Ascending aorta (tissue), 2 donors: ENCODE data around the gene PSMD2. TPM values are rescaled to one million over a fixed set of nuclear protein-coding genes. Genes with fewer than 3 reads are reported as not detected.

ENCODE experiments used
- DNase-seq, 2 donors: peaks; one replicate each; pipeline ENCODE4 v3.0.0-alpha.2; 2019; ENCODE audit warnings: low spot score in 2 of 2
- H3K27ac ChIP-seq, 2 donors: fragments of 200-600 bp; sonication (generic); one replicate each; pipeline ENCODE4 v1.5.1; 2016 to 2017; ENCODE audit warnings: mild to moderate bottlenecking in 1 of 2
- H3K27me3 ChIP-seq: fragments of 200-600 bp; sonication (generic); one replicate; pipeline ENCODE4 v1.5.1; 2017
- H3K36me3 ChIP-seq, 2 donors: fragments of 200-600 bp; sonication (generic); one replicate each; pipeline ENCODE4 v1.5.1; 2016
- H3K4me1 ChIP-seq, 2 donors: fragments of 200-600 bp; sonication (generic); one replicate each; pipeline ENCODE4 v1.5.1; 2016 to 2017; ENCODE audit warnings: mild to moderate bottlenecking in 1 of 2
- H3K4me3 ChIP-seq, 2 donors: fragments of 200-600 bp; sonication (generic); one replicate each; pipeline ENCODE4 v1.5.1; 2016 to 2017; ENCODE audit warnings: mild to moderate bottlenecking in 1 of 2
- H3K9me3 ChIP-seq, 2 donors: fragments of 200-600 bp; sonication (generic); one replicate each; pipeline ENCODE4 v1.5.1; 2016
- CTCF ChIP-seq, 3 experiments: fragments of 200-600 bp in 2 of 3; fragments of 450-650 bp in 1 of 3; sonication (generic) in 2 of 3; IDR thresholded peaks; one replicate each; pipeline ENCODE4 v1.5.1; 2016 to 2019; ENCODE audit warnings: antibody characterized with exemption in 3 of 3, mild to moderate bottlenecking in 1 of 3, moderate library complexity in 1 of 3
- intact Hi-C: fragments of 100-400 bp; cut with DNase I; formaldehyde crosslinking; loops from one replicate; pipeline ENCODE4 v1.15.1; 2023
- total RNA-seq: library from RNA; depleted of rRNA; stranded (reverse); fragments of >200 nt; gene quantifications from one replicate; pipeline ENCODE4 v1.1.0, GENCODE V29; 2016

The PSMD2 gene
- total RNA-seq, 1 donor from 2014 or later = 151 TPM

DNA sequence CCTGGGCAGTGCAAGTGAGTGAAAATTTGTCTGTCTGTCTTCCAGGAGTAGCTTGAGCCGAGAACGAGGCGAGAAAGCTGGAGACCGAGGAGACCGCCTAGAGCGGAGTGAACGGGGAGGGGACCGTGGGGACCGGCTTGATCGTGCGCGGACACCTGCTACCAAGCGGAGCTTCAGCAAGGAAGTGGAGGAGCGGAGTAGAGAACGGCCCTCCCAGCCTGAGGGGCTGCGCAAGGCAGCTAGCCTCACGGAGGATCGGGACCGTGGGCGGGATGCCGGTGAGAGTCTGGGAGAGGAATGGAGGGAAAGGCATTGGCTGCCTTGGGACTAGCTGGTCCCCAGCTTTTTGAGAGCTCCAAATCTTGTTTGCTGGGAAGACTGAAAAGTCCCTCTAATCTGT lies 28.1 kb downstream of the PSMD2 start:
- Histone ChIP-seq H3K36me3 (peaks cover 100% of the 10 kb centered on the region in 2 donors), H3K27ac (no peak overlapping the region), H3K4me1 (no peaks in the 10 kb centered on the region), H3K27me3 (no peaks in the 10 kb centered on the region), H3K4me3 (no peak overlapping the region), H3K9me3 (no peaks in the 10 kb centered on the region)
- no peak for DNase-seq
- intact Hi-C loops = no loop called here
- no peak for TF ChIP-seq CTCF (IDR thresholded peaks at IDR 0.05)

GRCh38 chr3:184328516-184328915 lies 29.5 kb downstream of the PSMD2 start:
- no peak overlapping the region for H3K27ac ChIP-seq
- no peaks in the 10 kb centered on the region for H3K27me3 ChIP-seq
- no peaks in the 10 kb centered on the region for H3K9me3 ChIP-seq
- no peak for TF ChIP-seq CTCF (IDR thresholded peaks at IDR 0.05)
- intact Hi-C loops = no loop called here
- DNase-seq = no peak
- H3K36me3 ChIP-seq = peaks cover 98 to 100% of the 10 kb centered on the region in 2 donors
- no peak overlapping the region for H3K4me3 ChIP-seq
- no peaks in the 10 kb centered on the region for H3K4me1 ChIP-seq

DNA sequence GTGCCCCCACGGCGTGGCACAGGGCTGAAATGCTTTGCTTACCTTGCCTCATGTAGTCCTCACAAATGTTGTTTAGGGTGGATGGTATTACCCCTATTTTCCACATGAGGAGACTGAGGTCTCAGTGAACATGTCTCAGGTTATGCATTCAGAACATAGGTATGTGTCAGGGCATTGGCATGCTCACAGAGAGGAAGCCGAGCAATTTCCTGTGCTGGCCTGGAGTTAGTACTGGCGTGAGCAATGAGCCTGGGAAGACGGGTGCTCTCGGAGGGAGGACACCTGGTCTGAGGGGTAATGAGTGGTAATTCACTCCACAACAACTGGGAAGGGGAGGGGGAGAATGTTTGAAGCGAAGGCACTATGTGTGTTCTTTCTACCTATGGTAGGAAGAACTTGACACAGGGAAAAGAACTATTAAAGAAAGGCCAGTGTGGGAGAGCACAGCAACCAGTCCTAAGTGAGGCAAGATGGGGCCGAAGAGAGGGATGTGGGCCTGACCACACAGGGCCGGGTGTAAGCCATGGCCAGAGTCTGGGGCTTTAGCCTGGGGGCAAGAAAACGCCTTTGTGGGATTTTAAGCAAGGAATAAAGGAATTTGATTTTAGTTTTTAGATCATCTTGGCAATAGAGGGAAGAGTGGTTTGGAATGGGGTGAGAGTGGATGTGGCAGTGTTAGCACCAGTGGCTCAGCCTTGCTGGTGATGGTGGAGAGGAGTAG lies 33.5 kb downstream of the PSMD2 start:
- Histone ChIP-seq H3K36me3 (peaks cover 70 to 77% of the 10 kb centered on the region in 2 donors), H3K4me3 (no peak overlapping the region), H3K9me3 (no peaks in the 10 kb centered on the region), H3K27me3 (no peaks in the 10 kb centered on the region), H3K27ac (peak overlapping the region; percentile 74 to 97), H3K4me1 (no peaks in the 10 kb centered on the region)
- no peak for TF ChIP-seq CTCF (IDR thresholded peaks at IDR 0.05)
- no peak for DNase-seq
- intact Hi-C loops = loop anchor here (10.0 kb wide), 1 partner anchor 698 kb away; the partner anchor contains the start of gene KLHL24

DNA sequence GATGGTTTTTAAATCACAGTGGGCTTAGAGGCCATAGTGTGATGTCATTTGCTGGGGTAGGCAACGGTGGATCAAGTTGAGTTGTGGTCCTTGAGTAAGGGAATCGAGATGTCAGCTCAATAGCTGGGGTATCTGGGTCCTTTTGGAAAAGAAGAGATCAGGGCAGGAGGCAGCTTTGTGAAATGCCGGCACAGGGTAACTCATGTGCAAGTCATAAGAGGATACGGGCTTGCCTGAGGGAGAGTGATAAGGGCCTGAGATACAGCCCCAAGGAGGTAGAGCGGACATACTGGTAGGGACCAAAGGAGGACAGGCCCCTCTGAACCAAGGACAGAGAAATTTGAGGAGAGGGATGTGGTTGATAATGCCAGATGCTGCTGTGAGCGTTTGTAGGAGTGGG lies 34.1 kb downstream of the PSMD2 start:
- Histone ChIP-seq H3K4me3 (no peak overlapping the region), H3K4me1 (peaks cover 0 to 5% of the 10 kb centered on the region in 2 donors), H3K27ac (peak overlapping the region; percentile 74 to 97), H3K27me3 (no peaks in the 10 kb centered on the region), H3K9me3 (no peaks in the 10 kb centered on the region), H3K36me3 (peaks cover 64 to 70% of the 10 kb centered on the region in 2 donors)
- intact Hi-C loops = loop anchor here (10.0 kb wide), 1 partner anchor 698 kb away; the partner anchor contains the start of gene KLHL24
- DNase-seq = no peak
- TF ChIP-seq CTCF (IDR thresholded peaks at IDR 0.05) = no peak

DNA sequence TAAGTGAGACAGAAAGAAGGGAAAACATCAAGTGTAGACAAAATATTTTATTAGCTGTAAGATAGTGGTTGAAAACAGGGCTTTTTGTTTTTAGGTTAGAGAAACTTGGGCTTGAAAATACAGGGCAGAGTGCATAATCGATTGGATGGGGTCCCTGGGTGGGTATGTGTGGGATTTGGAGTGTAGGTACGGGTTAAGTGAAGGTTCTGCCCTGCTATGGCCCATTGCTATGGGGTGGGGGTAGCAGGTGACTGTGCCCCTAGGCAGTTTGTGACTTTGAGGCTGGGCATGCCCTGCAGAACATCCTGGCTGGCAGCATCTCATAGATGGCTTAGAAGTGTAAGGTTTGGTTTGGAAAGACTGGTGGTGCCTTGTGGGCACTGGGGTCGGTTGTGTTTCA lies 34.7 kb downstream of the PSMD2 start:
- H3K9me3 ChIP-seq = no peaks in the 10 kb centered on the region
- H3K4me3 ChIP-seq = no peak overlapping the region
- TF ChIP-seq CTCF (IDR thresholded peaks at IDR 0.05) = no peak
- peaks cover 59 to 65% of the 10 kb centered on the region in 2 donors for H3K36me3 ChIP-seq
- intact Hi-C loops = loop anchor here (2.0 to 10.0 kb wide), 2 partner anchors 35 to 699 kb away; partner anchors contain the start of genes KLHL24 and PSMD2
- H3K27me3 ChIP-seq = no peaks in the 10 kb centered on the region
- H3K4me1 ChIP-seq = peaks cover 0 to 5% of the 10 kb centered on the region in 2 donors
- no peak for DNase-seq
- peak overlapping the region; percentile 17 to 97 for H3K27ac ChIP-seq
